Measurements from ENCODE around the gene DHRS7C. TPM values are rescaled to one million over a fixed set of nuclear protein-coding genes. Genes with fewer than 3 reads are reported as not detected.

The DHRS7C gene
- total and polyA plus RNA-seq, 8 donors: not detected

DNA sequence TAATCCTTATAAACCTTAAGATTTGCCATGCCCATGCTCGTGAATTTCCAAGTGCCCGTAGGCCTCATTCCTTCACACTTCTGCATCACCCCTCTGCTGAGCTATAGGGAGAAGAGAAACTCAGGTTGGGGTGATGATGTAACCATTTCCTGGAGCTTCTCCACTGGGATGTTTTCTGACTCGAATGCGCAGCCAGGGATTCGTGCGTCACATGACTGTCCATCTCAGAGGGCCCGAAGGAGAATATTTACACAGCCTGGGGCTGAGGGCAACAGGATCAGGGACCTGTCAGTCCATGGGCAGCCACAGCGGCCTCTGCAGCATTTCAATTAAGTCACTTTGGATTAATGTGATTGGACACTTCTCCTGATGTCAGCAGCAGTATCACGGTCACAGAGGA is 21.8 kb upstream of the DHRS7C start:
- DNase-seq: no peak
- Histone ChIP-seq H3K36me3 (no peaks in the 10 kb centered on the region), H3K27ac (no peak overlapping the region), H3K4me3 (no peak overlapping the region), H3K27me3 (peaks cover 0 to 30% (median 0%) of the 10 kb centered on the region in 3 donors), H3K4me1 (no peaks in the 10 kb centered on the region), H3K9me3 (no peaks in the 10 kb centered on the region)
- 62 to 77% (median 68%) methylated on average over 9 of the region's 9 CpGs for WGBS, 5 donors
- TF ChIP-seq POLR2AphosphoS5 (IDR thresholded peaks at IDR 0.05) (no peak), POLR2A (IDR thresholded peaks at IDR 0.05) (no peak), EP300 (IDR thresholded peaks at IDR 0.05) (no peak), CTCF (IDR thresholded peaks at IDR 0.05) (no peak)
- intact Hi-C loops (cut with DNase I; ENCODE audit: low total_unique reads): no loop called here

- Histone ChIP-seq H3K36me3 (no peaks in the 10 kb centered on the region), H3K4me1 (no peaks in the 10 kb centered on the region), H3K27ac (no peak overlapping the region), H3K4me3 (no peak overlapping the region), H3K27me3 (peaks cover 0 to 30% (median 0%) of the 10 kb centered on the region in 3 donors), H3K9me3 (no peaks in the 10 kb centered on the region)
- intact Hi-C loops (cut with DNase I; ENCODE audit: low total_unique reads): no loop called here
- TF ChIP-seq POLR2A (IDR thresholded peaks at IDR 0.05) (no peak), POLR2AphosphoS5 (IDR thresholded peaks at IDR 0.05) (no peak), EP300 (IDR thresholded peaks at IDR 0.05) (no peak), CTCF (IDR thresholded peaks at IDR 0.05) (no peak)
- 36 to 57% (median 52%) methylated on average over 11 of the region's 11 CpGs for WGBS, 5 donors
- no peak for DNase-seq
Measured at GRCh38 chr17:9811537-9811936, 20.1 kb upstream of the DHRS7C start.

- Histone ChIP-seq H3K27ac (no peak overlapping the region), H3K4me1 (no peaks in the 10 kb centered on the region), H3K9me3 (no peaks in the 10 kb centered on the region), H3K36me3 (no peaks in the 10 kb centered on the region), H3K4me3 (no peak overlapping the region), H3K27me3 (peaks cover 0 to 30% (median 0%) of the 10 kb centered on the region in 3 donors)
- no peak for DNase-seq
- intact Hi-C loops (cut with DNase I; ENCODE audit: low total_unique reads): no loop called here
- no peak for TF ChIP-seq EP300 (IDR thresholded peaks at IDR 0.05)
- TF ChIP-seq POLR2A (IDR thresholded peaks at IDR 0.05): no peak
- no peak for TF ChIP-seq CTCF (IDR thresholded peaks at IDR 0.05)
- WGBS, 5 donors: 83 to 91% (median 85%) methylated on average over 5 of the region's 5 CpGs
Measured at GRCh38 chr17:9811086-9811485, 19.7 kb upstream of the DHRS7C start.

- Histone ChIP-seq H3K27me3 (peaks cover 0 to 30% (median 0%) of the 10 kb centered on the region in 3 donors), H3K36me3 (no peaks in the 10 kb centered on the region), H3K4me3 (no peak overlapping the region), H3K27ac (no peak overlapping the region), H3K9me3 (peaks cover 0 to 3% (median 1%) of the 10 kb centered on the region in 4 donors), H3K4me1 (no peaks in the 10 kb centered on the region)
- 58 to 74% (median 60%) methylated on average over 4 of the region's 4 CpGs for WGBS, 5 donors
- TF ChIP-seq CTCF (IDR thresholded peaks at IDR 0.05): no peak
- TF ChIP-seq POLR2AphosphoS5 (IDR thresholded peaks at IDR 0.05): no peak
- TF ChIP-seq POLR2A (IDR thresholded peaks at IDR 0.05): no peak
- TF ChIP-seq EP300 (IDR thresholded peaks at IDR 0.05): no peak
- no peak for DNase-seq
- intact Hi-C loops (cut with DNase I; ENCODE audit: low total_unique reads): no loop called here
Measured at GRCh38 chr17:9810100-9810949, 18.9 kb upstream of the DHRS7C start.

All from stomach (tissue), 9 donors.